ENCODE data around the gene MOV10L1.
"Not testable (repeated sequence)": the region's sequence is repeated elsewhere in the genome, so short reads cannot be mapped to it uniquely, and the experiment has no call there.

MOV10L1 gene

DNA sequence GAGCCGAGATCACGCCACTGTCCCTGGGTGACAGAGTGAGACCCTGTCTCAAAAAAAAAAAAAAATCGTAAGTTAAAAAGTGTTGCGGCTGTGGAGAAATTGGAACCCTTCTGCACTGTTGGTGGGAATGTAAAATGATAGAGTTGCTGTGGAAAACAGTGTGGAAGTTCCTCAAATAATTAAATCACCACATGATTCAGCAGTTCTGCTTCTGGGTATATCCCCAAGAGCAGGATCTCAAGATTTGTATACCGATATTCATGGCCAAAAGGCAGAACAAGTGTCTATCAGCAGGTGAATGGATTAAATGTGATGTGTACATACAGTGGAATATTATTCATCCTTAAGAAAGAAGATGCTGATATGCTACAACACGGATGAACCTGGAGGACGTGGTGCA, 114.8 kb downstream of the MOV10L1 start:
- no peaks in the 10 kb centered on the region for H3K9me3 ChIP-seq (ENCODE audit: severe bottlenecking)
- ATAC-seq (ENCODE audit: low read depth) = no peak
- no peak overlapping the region for H3K27ac ChIP-seq (ENCODE audit: poor library complexity, severe bottlenecking)
- TF ChIP-seq CTCF (IDR thresholded peaks at IDR 0.05; ENCODE audit: poor library complexity, severe bottlenecking) = no peak
- no peak for DNase-seq (ENCODE audit: low spot score)
- H3K4me3 ChIP-seq (ENCODE audit: severe bottlenecking) = no peak overlapping the region
- H3K36me3 ChIP-seq (ENCODE audit: low read depth) = peaks cover 38% of the 10 kb centered on the region
- H3K4me1 ChIP-seq (ENCODE audit: insufficient read depth, poor library complexity, severe bottlenecking) = no peaks in the 10 kb centered on the region
- no peaks in the 10 kb centered on the region for H3K27me3 ChIP-seq (ENCODE audit: insufficient read depth, poor library complexity, severe bottlenecking)

DNA sequence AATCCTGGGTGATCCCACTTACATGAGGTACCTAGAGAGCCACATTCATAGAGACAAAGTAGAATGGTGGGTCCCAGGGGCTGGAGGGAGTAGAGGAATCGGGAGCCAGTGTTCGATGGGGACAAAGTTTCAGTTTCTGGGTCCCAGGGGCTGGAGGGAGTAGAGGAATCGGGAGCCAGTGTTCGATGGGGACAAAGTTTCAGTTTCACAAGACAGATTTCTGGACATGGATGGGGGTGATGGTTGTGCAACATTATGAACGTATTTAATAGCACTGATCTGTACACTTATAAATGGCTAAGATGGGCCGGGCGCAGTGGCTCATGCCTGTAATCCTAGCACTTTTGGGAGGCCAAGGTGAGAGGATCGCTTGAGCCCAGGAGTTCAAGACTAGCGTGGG, 115.2 kb downstream of the MOV10L1 start:
- H3K4me1 ChIP-seq (ENCODE audit: insufficient read depth, poor library complexity, severe bottlenecking); DNase-seq (ENCODE audit: low spot score); H3K27me3 ChIP-seq (ENCODE audit: insufficient read depth, poor library complexity, severe bottlenecking); H3K9me3 ChIP-seq (ENCODE audit: severe bottlenecking); H3K27ac ChIP-seq (ENCODE audit: poor library complexity, severe bottlenecking); ATAC-seq (ENCODE audit: low read depth); H3K4me3 ChIP-seq (ENCODE audit: severe bottlenecking): not testable (repeated sequence)
- peaks cover 42% of the 10 kb centered on the region for H3K36me3 ChIP-seq (ENCODE audit: low read depth)

DNA sequence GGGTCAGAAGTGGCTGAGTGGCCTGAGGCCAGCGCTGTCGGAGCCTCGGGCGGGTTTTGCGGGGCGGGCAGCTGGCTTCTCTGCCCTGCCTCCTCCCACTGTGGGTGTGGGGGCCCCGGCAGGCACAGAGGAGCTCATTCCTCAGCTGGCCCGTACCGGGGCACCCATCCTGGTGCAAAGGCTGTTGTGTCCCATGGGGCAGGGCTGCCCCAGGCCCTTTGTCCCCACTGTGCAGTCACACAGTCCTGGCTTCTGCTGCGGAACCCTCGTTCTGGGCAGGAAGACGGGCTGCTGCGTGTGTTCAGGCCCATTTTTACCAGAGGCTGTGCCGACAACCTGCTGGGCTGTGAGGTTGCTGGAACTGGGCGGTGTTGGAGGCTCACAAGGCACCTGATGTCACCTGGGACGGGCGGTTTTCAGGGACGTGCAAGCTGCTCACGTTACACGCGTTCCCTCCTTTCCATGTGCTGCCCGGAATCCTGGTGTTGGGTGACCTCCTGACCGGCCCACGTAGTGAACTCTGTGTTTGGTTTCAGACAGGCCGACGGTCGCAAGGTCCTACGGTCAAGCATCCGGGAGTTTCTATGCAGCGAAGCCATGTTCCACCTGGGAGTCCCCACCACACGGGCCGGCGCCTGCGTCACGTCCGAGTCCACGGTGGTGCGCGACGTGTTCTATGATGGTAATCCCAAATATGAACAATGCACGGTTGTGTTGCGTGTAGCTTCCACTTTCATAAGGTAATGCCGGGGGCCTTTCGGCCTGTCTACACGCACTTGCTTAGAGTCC, 116.2 kb downstream of the MOV10L1 start:
- H3K36me3 ChIP-seq (ENCODE audit: low read depth) = peaks cover 52% of the 10 kb centered on the region
- TF ChIP-seq CTCF (IDR thresholded peaks at IDR 0.05; ENCODE audit: poor library complexity, severe bottlenecking) = no peak
- H3K9me3 ChIP-seq (ENCODE audit: severe bottlenecking) = no peaks in the 10 kb centered on the region
- DNase-seq (ENCODE audit: low spot score) = no peak
- no peaks in the 10 kb centered on the region for H3K27me3 ChIP-seq (ENCODE audit: insufficient read depth, poor library complexity, severe bottlenecking)
- no peak for ATAC-seq (ENCODE audit: low read depth)
- H3K4me3 ChIP-seq (ENCODE audit: severe bottlenecking) = no peak overlapping the region
- H3K4me1 ChIP-seq (ENCODE audit: insufficient read depth, poor library complexity, severe bottlenecking) = no peaks in the 10 kb centered on the region
- H3K27ac ChIP-seq (ENCODE audit: poor library complexity, severe bottlenecking) = no peak overlapping the region

- no peak overlapping the region for H3K27ac ChIP-seq (ENCODE audit: poor library complexity, severe bottlenecking)
- no peaks in the 10 kb centered on the region for H3K4me1 ChIP-seq (ENCODE audit: insufficient read depth, poor library complexity, severe bottlenecking)
- peaks cover 58% of the 10 kb centered on the region for H3K36me3 ChIP-seq (ENCODE audit: low read depth)
- DNase-seq (ENCODE audit: low spot score) (no peak), ATAC-seq (ENCODE audit: low read depth) (0 out of 3 replicates have a peak, but pooled peaks have one; percentile 10)
- no peaks in the 10 kb centered on the region for H3K27me3 ChIP-seq (ENCODE audit: insufficient read depth, poor library complexity, severe bottlenecking)
- TF ChIP-seq CTCF (IDR thresholded peaks at IDR 0.05; ENCODE audit: poor library complexity, severe bottlenecking) = peak; percentile 43
- no peaks in the 10 kb centered on the region for H3K9me3 ChIP-seq (ENCODE audit: severe bottlenecking)
- H3K4me3 ChIP-seq (ENCODE audit: severe bottlenecking) = no peak overlapping the region
Measured at GRCh38 chr22:50206599-50206998, 116.8 kb downstream of the MOV10L1 start.

- ATAC-seq (ENCODE audit: low read depth) = no peak
- peaks cover 67% of the 10 kb centered on the region for H3K36me3 ChIP-seq (ENCODE audit: low read depth)
- H3K9me3 ChIP-seq (ENCODE audit: severe bottlenecking) = no peaks in the 10 kb centered on the region
- no peak overlapping the region for H3K27ac ChIP-seq (ENCODE audit: poor library complexity, severe bottlenecking)
- H3K27me3 ChIP-seq (ENCODE audit: insufficient read depth, poor library complexity, severe bottlenecking) = no peaks in the 10 kb centered on the region
- no peak overlapping the region for H3K4me3 ChIP-seq (ENCODE audit: severe bottlenecking)
- no peak for TF ChIP-seq CTCF (IDR thresholded peaks at IDR 0.05; ENCODE audit: poor library complexity, severe bottlenecking)
- DNase-seq (ENCODE audit: low spot score) = no peak
- H3K4me1 ChIP-seq (ENCODE audit: insufficient read depth, poor library complexity, severe bottlenecking) = no peaks in the 10 kb centered on the region
Measured at GRCh38 chr22:50207383-50208140, 117.8 kb downstream of the MOV10L1 start.

Data from RWPE2 (cell line).